CD4-positive, alpha-beta T cell (primary cell): ENCODE measurements around the gene CERK. TPM values are rescaled to one million over a fixed set of nuclear protein-coding genes. Genes with fewer than 3 reads are reported as not detected.

Source experiments
- total RNA-seq, 174 experiments: library from RNA in 2 of 174; stranded (reverse) in 2 of 174; gene quantifications; one replicate each; pipeline ENCODE4 v1.2.3 and lab custom pipeline; 2021 to 2026

Gene CERK
- total RNA-seq, 2 experiments from 2014 or later, result 84.6 to 88.5 TPM

Other genes starting within 250 kb of the CERK start
- 1 to 10 TPM; 1.0 to 1.1 TPM for gene CELSR1, start 200.6 kb downstream of the CERK start, total RNA-seq
- gene GRAMD4, start 117.9 kb downstream of the CERK start, total RNA-seq, result 10 to 100 TPM; 13.9 to 15.6 TPM
- 10 to 100 TPM; 27.1 to 31.7 TPM for gene TBC1D22A, start 24.4 kb upstream of the CERK start, total RNA-seq